Urothelium cell line (cell line): ENCODE results near the gene TUBD1.
A peak's percentile ranks its signal among the peaks of the same experiment; 100 is the strongest.
"Not testable (repeated sequence)": the region's sequence is repeated elsewhere in the genome, so short reads cannot be mapped to it uniquely, and the experiment has no call there.

ENCODE experiments used
- DNase-seq: peaks from one replicate; pipeline ENCODE4 v3.0.0; 2011; ENCODE audit warnings: low spot score, mixed read lengths
- FAIRE-seq: peaks from 2 replicates; lab custom pipeline; 2011; peaks lifted over from hg19 to GRCh38; lab: Jason Lieb, UNC

Gene TUBD1

DNA sequence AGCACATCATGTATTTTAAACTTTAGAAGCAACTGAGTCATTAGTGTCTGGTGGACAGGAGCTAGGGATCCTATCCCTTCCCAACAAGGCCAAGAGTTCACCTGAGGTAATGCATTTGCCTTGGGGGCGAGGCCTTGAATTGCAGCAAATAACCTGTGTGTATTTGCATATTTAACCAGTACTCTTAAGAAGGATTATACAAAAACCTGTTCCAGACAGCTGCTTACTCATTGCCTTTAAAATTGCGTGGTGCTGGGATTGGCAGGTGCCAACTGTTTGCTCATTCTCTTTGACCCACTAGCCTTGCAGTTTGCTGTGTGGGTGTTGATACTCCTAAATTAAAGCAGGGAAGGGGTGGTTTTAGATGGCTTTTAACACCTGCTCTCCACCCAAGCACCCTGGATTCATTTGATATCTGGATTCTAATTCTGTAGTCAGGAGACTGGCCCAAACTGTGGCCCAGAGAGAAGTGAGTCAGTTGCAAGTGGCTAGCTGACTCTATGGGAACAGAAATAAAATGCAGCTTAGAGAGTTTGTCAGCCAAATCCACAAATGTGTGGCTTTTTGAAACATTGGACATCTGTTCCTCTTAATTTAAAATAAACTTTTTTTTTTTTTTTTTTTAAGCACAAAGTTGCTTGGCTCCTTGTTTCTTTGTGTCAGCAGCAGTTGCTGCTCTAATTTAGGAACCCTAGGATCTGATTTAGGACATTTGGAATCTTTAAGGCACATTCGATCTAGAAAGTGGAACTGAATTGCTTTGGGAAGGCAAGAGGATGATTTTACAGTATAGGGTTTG, 46.9 kb downstream of the TUBD1 start:
- FAIRE-seq (no peak), DNase-seq (peak; percentile 56)

DNA sequence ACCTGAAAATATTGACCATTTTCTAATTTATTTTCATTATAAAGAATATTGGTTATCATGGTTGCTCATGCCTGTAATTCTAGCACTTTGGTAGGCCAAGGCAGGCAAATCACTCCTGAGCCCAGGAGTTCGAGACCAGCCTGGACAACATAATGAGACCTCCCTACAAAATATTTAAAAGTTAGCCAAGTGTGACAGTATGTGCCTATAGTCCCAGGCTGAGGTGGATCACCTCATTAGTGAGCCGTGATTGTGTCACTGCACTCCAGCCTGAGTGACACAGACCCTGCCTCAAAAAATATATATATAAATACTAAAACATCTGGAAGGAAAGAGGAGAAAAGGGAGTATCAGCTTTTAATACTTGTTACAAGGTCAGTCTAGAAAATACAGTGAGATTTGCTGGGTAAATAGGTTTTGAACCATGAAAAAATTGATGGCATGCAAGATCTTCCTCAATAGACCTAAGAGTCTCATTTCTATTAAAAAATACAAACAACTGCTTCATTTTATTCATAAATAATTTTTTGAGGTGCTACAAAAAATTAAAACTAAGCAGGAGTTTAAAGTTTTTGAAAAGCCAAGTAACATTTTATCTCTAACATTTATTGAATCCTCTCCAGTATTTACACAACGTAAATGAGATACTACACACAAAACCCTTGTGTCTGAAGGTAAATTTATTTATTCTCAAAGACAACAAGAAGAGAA, 47.7 kb downstream of the TUBD1 start:
- FAIRE-seq: no peak
- DNase-seq: no peak

DNA sequence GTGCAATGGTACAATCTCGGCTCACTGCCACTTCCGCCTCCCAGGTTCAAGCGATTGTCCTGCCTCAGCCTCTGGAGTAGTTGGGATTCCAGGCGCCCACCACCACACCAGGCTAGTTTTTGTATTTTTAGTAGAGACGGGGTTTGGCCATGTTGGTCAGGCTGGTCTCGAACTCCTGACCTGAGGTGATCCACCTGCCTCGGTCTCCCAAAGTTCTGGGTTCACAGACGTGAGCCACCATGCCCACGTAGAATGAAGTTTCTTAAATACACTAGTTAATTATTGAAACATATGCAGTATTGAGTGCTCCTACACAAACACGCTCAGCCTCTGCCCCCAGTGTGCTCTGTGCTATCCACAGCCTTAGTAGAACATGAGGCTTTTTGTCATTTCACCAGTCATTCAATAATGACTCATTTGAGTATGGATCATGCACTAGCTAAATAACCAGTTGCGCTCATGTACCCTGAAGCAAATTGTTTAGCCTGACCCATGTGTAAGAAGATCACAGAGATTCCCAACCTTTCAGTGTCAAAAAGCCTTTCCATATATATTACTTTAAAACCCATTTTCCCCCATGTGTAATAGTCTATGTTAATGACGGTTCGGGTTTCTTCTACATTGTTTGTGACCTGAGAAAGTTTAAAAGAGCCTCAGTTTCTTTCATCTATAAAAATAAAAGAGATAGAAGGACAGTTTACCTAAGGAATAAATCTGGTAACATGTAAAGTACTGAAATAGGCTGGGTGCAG, 49.7 kb downstream of the TUBD1 start:
- DNase-seq (no peak), FAIRE-seq (no peak)

GRCh38 chr17:59841882-59842263, 50.9 kb downstream of the TUBD1 start:
- FAIRE-seq: not testable (repeated sequence)

GRCh38 chr17:59841091-59841881, 51.5 kb downstream of the TUBD1 start:
- not testable (repeated sequence) for DNase-seq, FAIRE-seq

More at GRCh38 chr17:59841882-59842263, 50.9 kb downstream of the TUBD1 start:
- not testable (repeated sequence) for DNase-seq

GRCh38 chr17:59840329-59841090, 52.2 kb downstream of the TUBD1 start:
- DNase-seq: no peak
- FAIRE-seq: no peak

GRCh38 chr17:59839651-59840328, 53.0 kb downstream of the TUBD1 start:
- FAIRE-seq: no peak
- no peak for DNase-seq

GRCh38 chr17:59838052-59838916, 54.5 kb downstream of the TUBD1 start:
- DNase-seq (no peak), FAIRE-seq (no peak)

- no peak for FAIRE-seq
- DNase-seq: peak; percentile 93
Observed at GRCh38 chr17:59837308-59838051, 55.3 kb downstream of the TUBD1 start.

DNA sequence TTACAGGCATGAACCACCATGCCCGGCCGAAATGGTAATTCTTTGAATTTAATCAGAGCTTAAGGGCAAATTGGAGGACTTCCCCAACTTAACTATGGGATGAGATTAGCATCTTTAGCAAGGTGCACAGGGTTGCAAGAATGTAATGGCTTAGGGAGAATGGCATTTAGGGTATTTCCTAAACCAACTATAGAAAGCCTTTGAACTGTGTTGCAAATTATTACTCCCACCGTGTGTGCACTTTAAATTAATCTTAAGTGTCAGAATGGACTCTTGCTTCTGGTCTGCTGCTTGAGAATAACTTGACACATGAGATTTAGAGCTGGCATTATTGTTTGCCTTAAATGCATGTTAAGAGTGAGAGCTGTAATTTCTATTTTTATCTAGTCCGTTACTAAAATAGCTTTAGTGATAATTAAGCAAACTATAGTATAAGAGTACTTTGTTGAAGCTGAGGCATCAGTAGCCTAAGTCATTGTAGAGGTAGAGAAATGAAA, 59.8 kb downstream of the TUBD1 start:
- DNase-seq: no peak
- no peak for FAIRE-seq

GRCh38 chr17:59830846-59831486, 61.8 kb downstream of the TUBD1 start:
- FAIRE-seq: no peak
- no peak for DNase-seq

GRCh38 chr17:59830007-59830630, 62.6 kb downstream of the TUBD1 start:
- FAIRE-seq: no peak
- no peak for DNase-seq

GRCh38 chr17:59829217-59830006, 63.3 kb downstream of the TUBD1 start:
- FAIRE-seq (peak; percentile 61), DNase-seq (peak; percentile 89)

DNA sequence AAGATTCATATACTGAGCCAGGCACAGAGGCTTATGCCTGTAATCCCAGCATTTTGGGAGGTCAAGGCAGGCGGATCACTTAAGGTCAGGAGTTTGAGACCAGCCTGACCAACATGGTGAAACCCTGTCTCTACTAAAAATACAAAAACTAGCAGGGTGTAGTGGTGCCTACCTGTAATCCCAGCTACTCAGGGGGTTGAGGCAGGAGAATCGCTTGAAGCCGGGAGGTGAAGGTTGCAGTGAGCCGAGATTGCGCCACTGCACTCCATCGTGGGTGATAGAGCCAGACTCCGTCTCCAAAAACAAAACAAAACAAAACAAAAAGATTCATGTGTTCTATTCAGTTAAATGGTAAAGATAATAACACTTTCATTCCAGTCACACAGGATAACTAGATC, 63.9 kb downstream of the TUBD1 start:
- not testable (repeated sequence) for FAIRE-seq, DNase-seq

DNA sequence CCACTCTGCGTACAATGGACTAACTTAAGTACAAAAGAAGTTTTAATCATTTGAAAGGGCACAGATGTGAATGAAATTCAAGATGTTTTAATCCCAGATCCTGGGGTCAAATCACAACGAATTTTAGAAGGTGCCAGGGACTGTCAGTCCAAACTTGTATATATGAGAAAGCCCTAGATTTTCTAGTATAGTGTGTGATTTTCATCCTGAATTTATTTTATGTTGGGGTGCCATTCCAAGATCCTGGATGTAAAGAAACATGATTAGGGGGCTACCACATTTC, 64.3 kb downstream of the TUBD1 start:
- DNase-seq (no peak), FAIRE-seq (no peak)
